ENCODE data around the gene MYBPC1.

The MYBPC1 gene

GRCh38 chr12:101598483-101598882 lies 3.7 kb downstream of the MYBPC1 start:
- TF ChIP-seq CTCF (IDR thresholded peaks at IDR 0.05; ENCODE audit: low read depth, low read length, missing control alignments), result no peak
- DNase-seq (ENCODE audit: low read depth), result no peak
- H3K4me3 ChIP-seq (ENCODE audit: low read depth, low read length), result no peak overlapping the region

DNA sequence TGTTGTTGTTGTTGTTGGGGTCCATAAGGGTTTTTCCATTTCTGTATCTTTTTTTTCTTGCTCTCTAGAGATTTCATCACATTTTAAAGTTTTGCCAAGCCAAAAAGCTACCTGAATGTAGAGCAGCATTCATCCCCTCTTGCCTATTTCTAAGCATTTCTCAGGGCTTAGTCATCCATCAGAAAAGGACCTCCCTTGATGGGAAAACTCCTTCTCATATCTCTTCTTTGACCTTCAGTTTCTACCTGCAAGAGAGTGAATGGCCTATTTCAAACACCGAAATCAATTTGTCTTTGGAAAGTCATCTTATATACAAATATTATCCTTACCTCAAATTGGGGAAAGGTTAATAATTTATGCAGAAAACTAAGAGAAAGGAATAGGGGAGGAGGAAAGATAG lies 4.5 kb downstream of the MYBPC1 start:
- DNase-seq (ENCODE audit: low read depth), result no peak
- H3K4me3 ChIP-seq (ENCODE audit: low read depth, low read length), result no peak overlapping the region
- TF ChIP-seq CTCF (IDR thresholded peaks at IDR 0.05; ENCODE audit: low read depth, low read length, missing control alignments), result no peak

- no peak for DNase-seq (ENCODE audit: low read depth)
- TF ChIP-seq CTCF (IDR thresholded peaks at IDR 0.05; ENCODE audit: low read depth, low read length, missing control alignments), result no peak
Observed at GRCh38 chr12:101599771-101600484, 5.2 kb downstream of the MYBPC1 start.

DNA sequence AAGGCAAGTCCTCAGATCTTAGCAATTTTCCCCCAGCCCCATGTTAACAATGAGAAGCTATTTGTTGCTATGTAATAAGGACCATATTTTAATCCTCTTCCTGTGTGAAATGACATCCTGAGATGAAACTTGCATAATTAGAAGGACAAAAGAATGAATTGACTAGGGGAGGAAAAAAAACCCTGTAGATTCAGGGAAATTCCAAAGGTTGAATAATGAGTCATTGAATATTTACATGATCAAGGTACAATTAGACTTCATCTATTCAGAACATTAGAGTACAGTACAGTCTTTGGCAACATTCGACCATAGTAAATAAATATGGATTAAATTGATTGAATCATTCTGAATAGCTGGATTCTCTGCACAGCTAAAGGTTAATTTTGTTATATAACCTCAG lies 9.4 kb downstream of the MYBPC1 start:
- no peak overlapping the region for H3K4me3 ChIP-seq (ENCODE audit: low read depth, low read length)
- TF ChIP-seq CTCF (IDR thresholded peaks at IDR 0.05; ENCODE audit: low read depth, low read length, missing control alignments), result no peak
- DNase-seq (ENCODE audit: low read depth), result no peak

More at GRCh38 chr12:101599771-101600484, 5.2 kb downstream of the MYBPC1 start:
- H3K4me3 ChIP-seq (ENCODE audit: low read depth, low read length), result no peak overlapping the region

GRCh38 chr12:101607894-101608293 lies 13.1 kb downstream of the MYBPC1 start:
- no peak overlapping the region for H3K4me3 ChIP-seq (ENCODE audit: low read depth, low read length)
- no peak for TF ChIP-seq CTCF (IDR thresholded peaks at IDR 0.05; ENCODE audit: low read depth, low read length, missing control alignments)
- DNase-seq (ENCODE audit: low read depth), result no peak

GRCh38 chr12:101608301-101609133 lies 13.7 kb downstream of the MYBPC1 start:
- TF ChIP-seq CTCF (IDR thresholded peaks at IDR 0.05; ENCODE audit: low read depth, low read length, missing control alignments), result no peak
- no peak for DNase-seq (ENCODE audit: low read depth)

More at GRCh38 chr12:101608301-101609133, 13.7 kb downstream of the MYBPC1 start:
- H3K4me3 ChIP-seq (ENCODE audit: low read depth, low read length), result no peak overlapping the region

Measured in GM12864 (cell line).